Measurements from ENCODE around the gene PCDH12. TPM values are rescaled to one million over a fixed set of nuclear protein-coding genes. Genes with fewer than 3 reads are reported as not detected.
A peak's percentile ranks its signal among the peaks of the same experiment; 100 is the strongest.
"Not testable (repeated sequence)": the region's sequence is repeated elsewhere in the genome, so short reads cannot be mapped to it uniquely, and the experiment has no call there.

The PCDH12 gene
- total RNA-seq, 1 donor from 2014 or later: 11.1 TPM

GRCh38 chr5:141945511-141946051 is 12.4 kb downstream of the PCDH12 start:
- intact Hi-C loops (cut with micrococcal nuclease): no loop called here
- DNase-seq: peak; percentile 49
- ATAC-seq: peak; percentile 57

GRCh38 chr5:141944076-141944475 is 13.9 kb downstream of the PCDH12 start:
- ATAC-seq (no peak), DNase-seq (no peak)
- intact Hi-C loops (cut with micrococcal nuclease): no loop called here

- intact Hi-C loops (cut with micrococcal nuclease): no loop called here
- no peak for DNase-seq
- peak; percentile 45 for ATAC-seq
These were observed 15.7 kb downstream of the PCDH12 start for GRCh38 chr5:141942185-141942857.

- intact Hi-C loops (cut with micrococcal nuclease): no loop called here
- DNase-seq: no peak
- ATAC-seq: no peak
These were observed 16.2 kb downstream of the PCDH12 start for GRCh38 chr5:141941779-141942178.

- ATAC-seq: peak; percentile 38
- no peak for DNase-seq
- intact Hi-C loops (cut with micrococcal nuclease): no loop called here
These were observed 16.7 kb downstream of the PCDH12 start for GRCh38 chr5:141941307-141941706.

GRCh38 chr5:141940695-141941271 is 17.2 kb downstream of the PCDH12 start:
- ATAC-seq (peak; percentile 44), DNase-seq (no peak)
- intact Hi-C loops (cut with micrococcal nuclease): no loop called here

- intact Hi-C loops (cut with micrococcal nuclease): no loop called here
- ATAC-seq (no peak), DNase-seq (no peak)
These were observed 22.5 kb downstream of the PCDH12 start for GRCh38 chr5:141935538-141935937.

GRCh38 chr5:141934099-141934844 is 23.7 kb downstream of the PCDH12 start:
- ATAC-seq (peak; percentile 89), DNase-seq (peak; percentile 71)
- intact Hi-C loops (cut with micrococcal nuclease): no loop called here

GRCh38 chr5:141933151-141933550 is 24.9 kb downstream of the PCDH12 start:
- DNase-seq: no peak
- no peak for ATAC-seq
- intact Hi-C loops (cut with micrococcal nuclease): no loop called here

- intact Hi-C loops (cut with micrococcal nuclease): no loop called here
- ATAC-seq: no peak
- no peak for DNase-seq
These were observed 26.3 kb downstream of the PCDH12 start for GRCh38 chr5:141931694-141932093.

- ATAC-seq (peak; percentile 62), DNase-seq (no peak)
- intact Hi-C loops (cut with micrococcal nuclease): no loop called here
These were observed 28.5 kb downstream of the PCDH12 start for GRCh38 chr5:141929398-141930058.

- DNase-seq (no peak), ATAC-seq (no peak)
- intact Hi-C loops (cut with micrococcal nuclease): no loop called here
These were observed 30.0 kb downstream of the PCDH12 start for GRCh38 chr5:141928051-141928450.

- DNase-seq (no peak), ATAC-seq (no peak)
- intact Hi-C loops (cut with micrococcal nuclease): no loop called here
These were observed 31.6 kb downstream of the PCDH12 start for GRCh38 chr5:141926434-141926833.

GRCh38 chr5:141923448-141924313 is 34.3 kb downstream of the PCDH12 start, which contains the start of gene DELE1:
Gene DELE1 (plus strand): TSS chr5:141923871. CDS start chr5:141923942, 71 bp downstream.
- DNase-seq (peak; percentile 97), ATAC-seq (peak; percentile 99)
- intact Hi-C loops (cut with micrococcal nuclease): no loop called here

GRCh38 chr5:141922827-141923447 is 35.1 kb downstream of the PCDH12 start:
- intact Hi-C loops (cut with micrococcal nuclease); DNase-seq: not testable (repeated sequence)
- peak; percentile 15 for ATAC-seq

- no peak for ATAC-seq
- intact Hi-C loops (cut with micrococcal nuclease): no loop called here
- no peak for DNase-seq
These were observed 37.2 kb downstream of the PCDH12 start for GRCh38 chr5:141920771-141921170.

- no peak for ATAC-seq
These were observed 38.5 kb downstream of the PCDH12 start for GRCh38 chr5:141919218-141920119.

More at GRCh38 chr5:141919218-141920119, 38.5 kb downstream of the PCDH12 start:
- DNase-seq: no peak
- intact Hi-C loops (cut with micrococcal nuclease): no loop called here

Measured in left ventricle myocardium superior (tissue), 1 donor.